ENCODE results near the gene CHRNB2.

CHRNB2 gene

DNA sequence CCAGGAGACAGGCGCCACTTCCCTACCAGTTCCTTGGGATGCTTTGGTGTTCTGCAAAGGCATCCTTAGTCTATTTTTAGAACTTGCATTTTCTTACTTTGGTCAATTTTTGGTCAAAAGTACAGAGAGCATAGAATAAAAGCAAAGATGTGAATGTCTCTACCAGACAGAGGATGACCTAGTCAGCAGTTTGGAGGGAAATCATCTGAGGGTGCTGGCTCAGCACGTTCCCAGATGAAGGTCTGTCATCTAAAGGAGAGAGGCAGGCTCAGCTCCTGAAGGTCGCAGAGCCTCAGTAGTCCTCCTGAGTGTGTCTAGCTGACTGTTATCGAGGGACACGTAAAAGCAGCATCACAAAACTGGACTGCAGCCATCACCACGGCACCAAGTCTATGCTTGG lies 15.3 kb downstream of the CHRNB2 start:
- DNase-seq = no peak

DNA sequence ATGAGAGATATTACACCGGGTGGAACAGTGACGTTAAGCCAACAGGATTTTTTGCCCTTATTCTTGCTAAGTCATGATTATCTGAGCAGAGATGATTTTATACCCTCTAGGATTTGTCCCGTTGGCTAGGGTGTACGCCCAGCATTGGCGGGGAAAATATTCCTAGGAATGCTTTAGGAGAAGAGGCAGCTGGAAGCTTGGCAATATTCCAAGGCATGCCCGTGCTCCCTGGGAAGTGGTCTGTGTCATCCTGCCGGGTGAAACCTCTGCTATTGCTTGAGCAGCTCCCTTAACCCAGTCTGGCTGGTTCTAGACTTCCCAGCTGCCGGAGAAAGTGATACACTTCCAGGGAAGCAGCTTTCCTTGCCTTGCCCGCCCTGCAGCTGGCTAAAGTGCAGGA lies 16.2 kb downstream of the CHRNB2 start:
- DNase-seq = no peak

DNA sequence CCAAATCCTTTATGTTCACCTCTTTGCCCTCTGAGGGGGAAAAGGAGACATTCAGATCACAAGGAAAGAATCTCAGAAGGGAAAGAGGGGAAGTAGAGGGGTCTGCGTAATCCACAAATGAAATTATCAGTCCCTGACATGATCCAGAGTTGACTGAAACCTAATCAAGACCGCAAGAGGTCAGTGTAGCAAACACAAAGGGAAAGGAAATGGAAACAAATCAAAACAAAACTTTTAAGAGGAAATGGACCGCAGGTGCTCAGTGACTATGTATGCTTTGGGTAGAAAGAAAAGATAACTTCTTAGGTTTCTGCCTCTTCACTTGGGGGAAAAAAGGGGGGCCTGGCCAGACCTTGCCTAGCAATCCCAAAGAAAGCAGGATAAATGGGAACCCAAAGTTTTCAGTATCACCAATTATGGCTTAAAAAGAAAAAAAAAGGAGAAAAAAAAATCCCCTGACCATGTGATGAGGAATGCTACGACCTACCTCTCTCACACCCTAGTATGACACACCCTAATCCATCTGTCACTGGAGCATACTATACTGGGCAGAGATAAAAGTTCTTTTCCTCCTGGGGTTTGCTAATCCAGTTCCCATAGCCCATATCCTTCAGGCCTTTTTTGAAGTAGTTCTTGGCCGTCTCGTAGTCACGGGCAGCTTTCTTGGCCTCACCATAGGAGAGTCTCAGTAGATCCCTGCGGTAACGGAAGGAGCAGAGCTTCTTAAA lies 16.9 kb downstream of the CHRNB2 start:
- DNase-seq = no peak

DNA sequence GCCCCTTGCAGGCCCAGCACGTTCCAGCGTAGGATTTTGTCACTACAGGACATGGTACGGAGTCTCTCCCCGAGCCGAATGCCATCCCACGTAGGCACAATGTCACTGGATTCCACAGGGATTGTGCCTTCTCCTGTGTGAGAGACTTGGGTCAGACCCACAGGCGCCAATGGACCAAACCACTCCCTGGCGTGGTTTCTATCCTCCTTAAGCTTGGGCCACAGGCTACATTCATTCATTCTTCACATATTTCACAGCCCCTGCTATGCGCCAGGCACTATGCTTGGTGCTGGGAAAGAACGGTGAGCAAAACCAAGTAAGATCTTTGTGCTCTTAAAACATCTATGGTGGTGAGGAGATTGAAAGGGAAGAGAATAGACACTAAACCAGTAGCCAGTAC lies 18.7 kb downstream of the CHRNB2 start:
- DNase-seq = no peak

GRCh38 chr1:154586641-154587040 lies 19.1 kb downstream of the CHRNB2 start:
- DNase-seq = no peak

- DNase-seq = no peak
Measured at GRCh38 chr1:154589780-154590179, 22.2 kb downstream of the CHRNB2 start.

- no peak for DNase-seq
Measured at GRCh38 chr1:154590756-154591155, 23.2 kb downstream of the CHRNB2 start.

GRCh38 chr1:154591206-154591605 lies 23.6 kb downstream of the CHRNB2 start:
- DNase-seq = no peak

DNA sequence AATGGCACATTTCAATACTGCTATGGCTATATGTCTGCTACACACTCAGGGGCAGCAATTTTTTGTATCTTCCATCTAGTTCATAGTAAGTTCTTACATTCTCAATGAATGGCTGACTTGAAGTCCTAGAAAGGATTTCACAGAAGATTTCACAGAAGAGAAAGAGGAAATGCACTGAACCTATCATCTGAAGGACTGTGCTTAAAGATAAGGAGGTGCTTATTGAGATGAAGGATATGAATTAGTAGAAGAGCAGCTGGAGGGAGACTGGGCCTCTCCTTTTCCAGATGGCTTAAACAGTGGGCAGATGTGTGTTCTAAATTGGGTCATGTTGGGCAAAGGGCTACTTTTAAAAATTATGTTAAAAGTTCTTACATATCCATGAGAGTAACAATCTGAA lies 25.8 kb downstream of the CHRNB2 start:
- DNase-seq = no peak

DNA sequence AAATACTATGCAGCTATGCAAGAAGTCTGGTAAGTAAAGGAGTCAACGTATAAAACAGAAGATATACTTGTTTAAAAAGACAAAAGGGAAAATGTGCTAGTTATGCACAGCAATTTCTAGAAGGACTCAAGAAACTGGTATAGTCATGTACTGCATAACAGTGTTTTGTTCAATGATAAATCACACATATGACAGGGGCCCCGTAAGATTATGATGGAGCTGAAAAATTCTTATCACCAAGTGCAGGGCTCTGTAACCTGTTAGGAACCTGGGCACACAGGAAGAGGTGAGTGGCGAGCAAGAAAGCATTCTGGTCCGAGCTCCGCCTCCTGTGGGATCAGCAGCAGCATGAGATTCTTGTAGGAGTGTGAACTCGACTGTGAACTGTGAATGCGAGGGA lies 27.2 kb downstream of the CHRNB2 start:
- no peak for DNase-seq

- no peak for DNase-seq
Measured at GRCh38 chr1:154595621-154596020, 28.0 kb downstream of the CHRNB2 start.

DNA sequence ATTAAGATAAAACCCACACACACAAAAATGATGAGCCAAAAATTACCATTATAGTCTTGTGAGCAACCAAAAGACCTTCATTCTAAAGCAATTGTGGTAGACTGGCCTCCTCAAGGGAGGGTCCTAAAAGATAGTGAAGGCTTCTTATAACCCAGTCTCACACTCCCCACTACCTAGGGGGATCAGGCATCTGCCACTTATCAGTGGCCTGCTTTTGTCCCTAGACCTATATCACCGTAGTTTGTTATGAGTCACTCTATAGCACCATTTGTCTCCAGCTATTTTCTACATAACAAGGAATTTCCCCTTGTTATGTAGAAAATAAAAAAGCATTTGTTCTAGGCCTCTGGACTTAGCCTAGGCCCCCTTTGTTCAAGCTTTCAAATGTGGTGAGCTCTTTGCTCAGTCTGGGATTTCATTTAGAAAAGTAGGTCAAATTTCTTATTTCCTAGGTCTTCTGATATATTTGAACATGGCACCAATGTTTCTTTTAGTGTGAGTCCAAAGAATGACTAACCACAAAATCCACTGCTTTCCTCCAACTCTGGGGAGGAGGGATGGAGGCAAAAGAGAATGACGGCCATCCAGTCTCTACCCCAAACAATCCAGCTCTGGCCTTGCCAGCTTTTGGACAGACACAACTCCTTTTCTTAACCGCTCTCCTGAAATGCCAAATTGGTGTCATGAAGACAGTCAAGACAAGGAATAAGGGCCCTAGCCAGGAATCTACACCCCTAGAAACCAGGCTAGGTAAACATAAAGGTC lies 31.5 kb downstream of the CHRNB2 start:
- DNase-seq = no peak

GRCh38 chr1:154599658-154600057 lies 32.1 kb downstream of the CHRNB2 start:
- DNase-seq = no peak

GRCh38 chr1:154603317-154603716 lies 35.7 kb downstream of the CHRNB2 start:
- no peak for DNase-seq

DNA sequence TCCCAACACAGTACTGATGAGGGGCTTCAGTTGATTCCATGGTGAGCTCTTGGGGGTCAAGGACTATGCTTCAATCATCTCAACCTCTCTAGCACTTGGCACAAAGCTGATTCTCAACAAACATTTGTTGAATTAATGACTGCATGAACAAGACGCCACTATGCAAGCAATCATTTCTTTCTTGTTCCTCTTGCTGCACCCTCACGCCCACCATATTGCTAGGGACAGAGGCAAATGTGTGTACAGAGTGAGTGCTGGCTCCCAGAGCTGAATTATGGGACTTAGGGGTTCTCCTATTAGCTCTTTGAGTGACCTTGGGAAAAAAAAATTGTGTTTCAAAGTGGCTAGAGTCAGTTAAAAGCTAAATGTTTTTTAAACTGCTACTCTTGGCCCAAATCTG lies 38.0 kb downstream of the CHRNB2 start:
- no peak for DNase-seq

DNA sequence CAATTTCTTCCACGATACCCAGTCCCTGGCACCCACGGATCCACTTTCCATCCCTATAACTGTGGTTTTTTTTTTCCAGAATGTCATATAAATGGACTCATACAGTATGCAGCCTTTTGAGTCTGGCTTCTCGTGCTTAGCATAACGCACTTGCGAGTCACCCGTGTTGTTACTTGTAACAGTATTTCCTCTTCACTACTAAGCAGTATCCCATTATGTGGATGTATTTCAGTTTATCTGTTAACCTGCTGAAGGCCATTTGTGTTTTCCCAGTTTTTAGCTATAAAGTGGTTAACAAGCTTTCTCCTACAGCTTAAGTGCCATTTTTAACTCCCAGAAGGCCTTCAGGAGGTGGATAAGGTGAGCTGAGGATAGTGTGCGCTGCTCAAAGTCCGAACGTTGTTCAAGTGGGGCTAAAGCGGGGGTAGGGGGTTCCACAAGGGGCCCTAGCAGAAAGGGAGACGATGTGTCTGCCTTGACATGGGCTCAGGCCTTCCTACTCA lies 39.6 kb downstream of the CHRNB2 start:
- DNase-seq = peak; percentile 26

DNA sequence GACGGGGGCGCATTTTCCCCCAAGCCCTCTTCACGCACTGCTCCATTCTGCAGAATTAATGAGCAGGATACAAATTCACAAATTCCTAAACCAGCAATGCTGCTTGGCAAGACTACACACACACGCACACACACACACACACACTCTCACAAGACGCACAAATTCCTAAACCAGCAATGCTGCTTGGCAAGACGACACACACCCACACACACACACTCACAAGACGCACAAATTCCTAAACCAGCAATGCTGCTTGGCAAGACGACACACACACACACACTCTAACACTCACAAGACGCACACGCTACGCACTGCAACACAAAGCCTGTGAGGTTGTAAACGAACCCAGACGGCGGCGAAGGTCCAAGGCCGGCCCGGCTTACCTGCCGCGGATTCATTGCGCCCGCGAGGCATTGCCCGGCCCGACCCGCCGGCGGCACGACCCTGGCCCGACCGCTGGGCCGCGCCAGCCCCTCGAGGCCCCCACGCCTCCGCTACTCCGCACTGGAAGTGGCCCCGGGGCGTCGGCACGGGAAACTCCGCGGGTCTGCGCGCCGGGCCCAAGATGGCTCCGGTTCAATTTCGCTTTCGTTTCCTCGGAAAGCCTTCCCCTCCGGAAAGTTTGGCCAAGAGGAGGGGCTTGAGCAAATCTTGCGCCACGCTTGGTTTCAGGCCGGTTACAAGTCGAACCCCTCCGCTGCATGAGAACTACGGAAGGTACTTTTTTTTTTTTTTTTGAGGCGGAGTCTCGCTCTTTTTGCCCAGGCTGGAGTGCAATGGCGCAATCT lies 40.2 kb downstream of the CHRNB2 start, which contains the start of gene ADAR:
Gene ADAR, minus strand, starts transcription at position 578 of the 788 bp plus-strand sequence. Its CDS starts 180 bp downstream, at position 398.
- peak; percentile 96 for DNase-seq

DNA sequence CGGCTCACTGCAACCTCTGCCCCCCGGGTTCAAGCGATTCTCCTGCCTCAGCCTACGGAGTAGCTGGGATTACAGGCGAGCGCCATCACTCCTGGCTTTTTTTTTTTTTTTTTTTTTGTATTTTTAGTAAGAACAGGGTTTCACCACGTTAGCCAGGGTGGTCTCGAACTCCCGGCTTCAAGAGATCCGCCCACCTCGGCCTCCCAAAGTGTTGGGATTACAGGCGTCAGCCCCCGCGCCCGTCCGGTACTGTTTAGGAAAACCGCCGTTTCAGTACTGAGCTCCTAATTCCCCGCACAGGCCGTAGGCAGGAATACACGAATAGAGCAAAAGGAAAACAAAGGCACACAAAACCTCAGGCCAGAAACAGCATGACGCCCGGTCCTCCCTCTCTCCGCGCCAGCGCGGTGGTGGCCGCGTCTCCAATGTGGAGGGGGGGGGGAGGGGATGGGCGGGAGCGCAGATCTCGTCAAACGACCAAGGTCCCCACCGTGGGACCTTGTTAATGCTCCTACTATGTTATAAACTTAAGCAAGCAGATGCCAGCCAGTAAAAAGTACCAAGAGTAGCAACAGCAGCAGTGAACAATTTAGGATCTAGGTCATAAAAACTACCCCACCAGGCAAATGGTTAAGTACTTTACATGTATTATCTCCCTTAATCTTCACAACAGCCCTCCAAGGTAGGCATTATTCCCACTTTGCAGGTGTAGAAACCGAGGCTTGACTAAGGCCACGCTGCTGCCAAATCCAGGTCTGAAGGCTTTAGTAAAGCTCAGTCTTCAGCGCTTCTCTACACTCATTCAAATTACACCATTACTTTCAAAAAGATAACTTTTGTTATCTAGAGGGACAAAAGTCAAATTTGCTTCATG lies 41.1 kb downstream of the CHRNB2 start:
- DNase-seq = peak; percentile 49

- DNase-seq = peak; percentile 77
Measured at GRCh38 chr1:154609398-154610380, 42.1 kb downstream of the CHRNB2 start.

GRCh38 chr1:154611150-154611862 lies 43.7 kb downstream of the CHRNB2 start:
- DNase-seq = no peak
